Endothelial cell of umbilical vein (primary cell): ENCODE measurements around the gene TOR4A. TPM values are rescaled to one million over a fixed set of nuclear protein-coding genes. Genes with fewer than 3 reads are reported as not detected.

Experiments used
- BruUV-seq: library from RNA; stranded (reverse); fragments of 400-500 nt; replicated peaks from 2 replicates; lab custom pipeline; 2021; lab: Mats Ljungman, UMichigan
- CTCF ChIA-PET: fragments of 300-600, 350-600 bp; sonication (Branson Sonifier 250); formaldehyde crosslinking; loops from one replicate; lab custom pipeline; 2021; ENCODE audit warnings: antibody characterized with exemption, inconsistent platforms; lab: Charles Lee
- POLR2A ChIA-PET: fragments of 300-600, 350-600 bp; sonication (Branson Sonifier 250); formaldehyde crosslinking; loops from one replicate; lab custom pipeline; 2021; ENCODE audit warnings: antibody characterized with exemption, inconsistent platforms; lab: Charles Lee
- DNase-seq: peaks from one replicate; pipeline ENCODE4 v3.0.0-alpha.2; 2011; ENCODE audit warnings: low read depth, low spot score
- FAIRE-seq: peaks from 2 replicates; lab custom pipeline; 2011; peaks lifted over from hg19 to GRCh38; lab: Jason Lieb, UNC
- H2AFZ ChIP-seq: 2 replicates; pipeline ENCODE4 v1.6.0; 2012; ENCODE audit warnings: low read depth, low read length, control low read depth, inconsistent platforms
- H3K27ac ChIP-seq: 2 replicates; pipeline ENCODE4 v1.5.1; 2011; ENCODE audit warnings: low read depth, mild to moderate bottlenecking, control low read depth, low read length, moderate library complexity; ENCODE audit not compliant: insufficient read depth
- H3K27me3 ChIP-seq, 2 experiments: 2 replicates each; pipeline versions ENCODE4 v1.6.0 to v1.6.1; 2011; ENCODE audit warnings: low read length in 2 of 2, mixed read lengths in 1 of 2; ENCODE audit not compliant: control insufficient read depth in 2 of 2, insufficient read depth in 2 of 2
- H3K36me3 ChIP-seq, 2 experiments: 2 replicates in 1 of 2; 3 replicates in 1 of 2; pipeline ENCODE4 v1.5.1; 2011; ENCODE audit warnings: low read length in 2 of 2, mild to moderate bottlenecking in 1 of 2, moderate library complexity in 1 of 2; ENCODE audit not compliant: control insufficient read depth in 2 of 2, insufficient read depth in 2 of 2; ENCODE audit errors: extremely low read depth in 1 of 2
- H3K4me1 ChIP-seq: 3 replicates; pipeline ENCODE4 v1.5.1; 2011; ENCODE audit warnings: mild to moderate bottlenecking, low read length; ENCODE audit not compliant: control insufficient read depth, insufficient read depth; ENCODE audit errors: extremely low read depth
- H3K4me2 ChIP-seq: 2 replicates; pipeline ENCODE4 v1.6.1; 2011; ENCODE audit warnings: low read length, control low read depth, mixed read lengths; ENCODE audit not compliant: insufficient read depth
- H3K4me3 ChIP-seq, 3 experiments: fragments of 200-600 bp in 1 of 3; sonication (generic), shearing (Covaris generic) in 1 of 3; replicated peaks in 1 of 3; 2 replicates each; pipeline ENCODE4 v1.5.1; 2011 to 2016; ENCODE audit warnings: control low read depth in 3 of 3, low read length in 3 of 3, mild to moderate bottlenecking in 2 of 3, inconsistent platforms in 1 of 3, low read depth in 1 of 3, moderate library complexity in 1 of 3; ENCODE audit not compliant: insufficient read depth in 1 of 3
- H3K79me2 ChIP-seq: 2 replicates; pipeline ENCODE4 v1.6.0; 2012; ENCODE audit warnings: low read length, inconsistent platforms; ENCODE audit not compliant: control insufficient read depth, insufficient read depth
- H3K9ac ChIP-seq: replicated peaks from 2 replicates; pipeline ENCODE3; 2011; ENCODE audit warnings: low read length, control low read depth; ENCODE audit not compliant: insufficient read depth; ENCODE audit errors: extremely low read depth
- H3K9me1 ChIP-seq: replicated peaks from 3 replicates; pipeline ENCODE4 v1.6.0; 2011; ENCODE audit warnings: mild to moderate bottlenecking, low read length; ENCODE audit not compliant: control insufficient read depth, insufficient read depth; ENCODE audit errors: extremely low read depth
- H3K9me3 ChIP-seq: replicated peaks from 2 replicates; pipeline ENCODE4 v1.5.1; 2012; ENCODE audit warnings: low read length, inconsistent platforms; ENCODE audit not compliant: control insufficient read depth, insufficient read depth
- H4K20me1 ChIP-seq: replicated peaks from 2 replicates; pipeline ENCODE3; 2011; ENCODE audit warnings: mild to moderate bottlenecking, low read length; ENCODE audit not compliant: control insufficient read depth, insufficient read depth; ENCODE audit errors: extremely low read depth
- CTCF ChIP-seq, 2 donors: IDR thresholded peaks; 1 replicate in 1 of 2; 2 replicates in 1 of 2; pipeline ENCODE4 v1.5.1; 2011; ENCODE audit warnings: low read length in 2 of 2, mild to moderate bottlenecking in 2 of 2, moderate library complexity in 2 of 2, control low read depth in 1 of 2, inconsistent platforms in 1 of 2, low read depth in 1 of 2; ENCODE audit not compliant: insufficient read depth in 1 of 2; ENCODE audit errors: extremely low read depth in 1 of 2
- EZH2 ChIP-seq: IDR thresholded peaks from 2 replicates; pipeline ENCODE4 v1.6.1; 2012; ENCODE audit warnings: borderline replicate concordance, low read depth, mild to moderate bottlenecking, moderate library complexity, low read length, inconsistent platforms; ENCODE audit not compliant: severe bottlenecking
- FOS ChIP-seq: IDR thresholded peaks from 2 replicates; pipeline ENCODE4 v1.6.1; 2011; ENCODE audit warnings: mild to moderate bottlenecking, low read length, moderate library complexity, borderline replicate concordance; ENCODE audit not compliant: insufficient read depth
- GATA2 ChIP-seq: IDR thresholded peaks from 2 replicates; pipeline ENCODE4 v1.7.0; 2011; ENCODE audit warnings: low read depth, mild to moderate bottlenecking, moderate library complexity, mixed read lengths, low read length; ENCODE audit not compliant: insufficient read length, insufficient read depth
- JUN ChIP-seq: IDR thresholded peaks from 2 replicates; pipeline ENCODE4 v1.6.1; 2011; ENCODE audit warnings: borderline replicate concordance, low read depth; ENCODE audit not compliant: insufficient read length, insufficient read depth
- MYC ChIP-seq: IDR thresholded peaks from one replicate; pipeline ENCODE4 v1.6.1; 2011; ENCODE audit warnings: mild to moderate bottlenecking, low read depth, low read length
- POLR2A ChIP-seq: IDR thresholded peaks from 2 replicates; pipeline ENCODE4 v1.6.1; 2012; ENCODE audit warnings: low read depth, mild to moderate bottlenecking, control low read depth, low read length
- POLR2AphosphoS5 ChIP-seq: IDR thresholded peaks from 2 replicates; pipeline ENCODE4 v1.6.1; 2012; ENCODE audit warnings: low read depth, mild to moderate bottlenecking, control low read depth, low read length, moderate library complexity; ENCODE audit not compliant: insufficient read depth
- dilution Hi-C: fragments of 300-500 bp; cut with MboI; formaldehyde crosslinking; loops from one replicate; pipeline ENCODE4 v1.15.0; 2019; ENCODE audit warnings: low sequenced_read_pairs; ENCODE audit not compliant: extremely low pct_ligation_motif_present
- intact Hi-C: fragments of 100-400 bp; cut with micrococcal nuclease; formaldehyde crosslinking; loops from one replicate; pipeline ENCODE4 v1.10.0; 2022
- polyA plus RNA-seq, 4 experiments: library from polyadenylated mRNA; depleted of rRNA in 3 of 4; stranded (reverse) in 3 of 4; unstranded in 1 of 4; fragments of >200 nt; gene quantifications; 2 replicates each; pipeline versions ENCODE4 v1.2.1 to v1.2.3, GENCODE V29; 2011 to 2012; ENCODE audit warnings: missing spikeins in 1 of 4
- total RNA-seq: library from RNA; stranded (reverse); gene quantifications from 2 replicates; pipeline ENCODE4 v1.2.3, GENCODE V29; 2021
- TF ChIP-seq, protein P1 (sequence below): IDR thresholded peaks from 2 replicates; pipeline ENCODE4 v1.6.1; 2011; ENCODE audit not compliant: insufficient read depth, insufficient read length

TOR4A gene
- total and polyA plus RNA-seq, 2 donors (not counting 3 experiments of a cell fraction or from before 2014, with no cell fraction given) = 32.4 to 48.0 TPM

- BruUV-seq = no TSS peak
- TF ChIP-seq, protein P1, sequence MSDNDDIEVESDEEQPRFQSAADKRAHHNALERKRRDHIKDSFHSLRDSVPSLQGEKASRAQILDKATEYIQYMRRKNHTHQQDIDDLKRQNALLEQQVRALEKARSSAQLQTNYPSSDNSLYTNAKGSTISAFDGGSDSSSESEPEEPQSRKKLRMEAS = no peak
- TF ChIP-seq EZH2 (no peak), GATA2 (no peak), MYC (no peak), POLR2A (no peak), JUN (no peak), POLR2AphosphoS5 (no peak), CTCF (IDR thresholded peaks at IDR 0.05; ENCODE audit: extremely low read depth in 1 of 2, insufficient read depth in 1 of 2, low read depth in 1 of 2, low read length in 2 of 2) (no peak), FOS (no peak)
- dilution Hi-C loops = no loop called here
- Histone ChIP-seq H2AFZ (peak overlapping the region; percentile 56), H3K4me3 (peak overlapping the region; percentile 12 to 94 (median 41)), H3K27ac (no peak overlapping the region), H3K9ac (peak overlapping the region; percentile 65), H3K9me3 (no peaks in the 10 kb centered on the region), H3K36me3 (peaks cover 2 to 5% of the 10 kb centered on the region in 2 experiments), H3K79me2 (peaks cover 18% of the 10 kb centered on the region), H3K9me1 (no peaks in the 10 kb centered on the region), H3K4me1 (peaks cover 14% of the 10 kb centered on the region), H4K20me1 (no peaks in the 10 kb centered on the region), H3K27me3 (no peaks in the 10 kb centered on the region), H3K4me2 (peak overlapping the region; percentile 71)
- intact Hi-C loops = loop anchor here (1.0 to 2.0 kb wide), 3 partner anchors 13 to 22 kb away; partner anchors contain the start of gene TOR4A
- ChIA-PET POLR2A (interaction anchor here (1.0 to 4.9 kb wide), 3 partner anchors 13 to 15 kb away, joined by 3 to 66 read pairs (median 14); partner anchors contain the start of gene TUBB4B), CTCF (interaction anchor here (1.2 to 4.4 kb wide), 6 partner anchors 11 to 168 kb away, joined by 3 to 31 read pairs (median 6); partner anchors contain the start of genes EXD3, NOXA1, TOR4A and TUBB4B)
- DNase-seq (peak; percentile 38), FAIRE-seq (peak; percentile 42)
Measured at GRCh38 chr9:137255448-137256114, 21.9 kb upstream of the TOR4A start.
